SHP77 (cell line): Measurements from ENCODE around the gene RPEL1.
A peak's percentile ranks its signal among the peaks of the same experiment; 100 is the strongest.
"Not testable (repeated sequence)": the region's sequence is repeated elsewhere in the genome, so short reads cannot be mapped to it uniquely, and the experiment has no call there.

Source experiments
- DNase-seq, 2 experiments: peaks; one replicate each; lab custom pipeline; 2025; lab: John Stamatoyannopoulos, UW

The RPEL1 gene

DNA sequence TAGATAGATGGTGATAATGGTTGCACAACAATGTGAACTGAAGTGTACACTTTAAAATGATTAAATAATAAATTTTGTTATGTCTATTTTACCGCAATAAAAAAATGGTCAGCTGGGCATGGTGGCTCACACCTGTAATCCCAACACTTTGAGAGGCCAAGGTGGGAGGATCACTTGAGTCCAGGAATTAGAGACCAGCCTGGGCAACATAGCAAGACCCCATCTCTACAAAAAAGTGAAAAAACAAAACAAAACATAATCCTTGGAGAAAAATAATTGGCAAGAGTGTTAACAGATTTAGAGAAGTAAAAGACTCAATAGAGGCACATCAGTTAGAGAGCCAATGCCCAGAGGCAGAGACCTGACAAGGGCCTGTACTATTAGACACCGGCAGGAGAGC, 9.9 kb upstream of the RPEL1 start:
- no peak for DNase-seq

DNA sequence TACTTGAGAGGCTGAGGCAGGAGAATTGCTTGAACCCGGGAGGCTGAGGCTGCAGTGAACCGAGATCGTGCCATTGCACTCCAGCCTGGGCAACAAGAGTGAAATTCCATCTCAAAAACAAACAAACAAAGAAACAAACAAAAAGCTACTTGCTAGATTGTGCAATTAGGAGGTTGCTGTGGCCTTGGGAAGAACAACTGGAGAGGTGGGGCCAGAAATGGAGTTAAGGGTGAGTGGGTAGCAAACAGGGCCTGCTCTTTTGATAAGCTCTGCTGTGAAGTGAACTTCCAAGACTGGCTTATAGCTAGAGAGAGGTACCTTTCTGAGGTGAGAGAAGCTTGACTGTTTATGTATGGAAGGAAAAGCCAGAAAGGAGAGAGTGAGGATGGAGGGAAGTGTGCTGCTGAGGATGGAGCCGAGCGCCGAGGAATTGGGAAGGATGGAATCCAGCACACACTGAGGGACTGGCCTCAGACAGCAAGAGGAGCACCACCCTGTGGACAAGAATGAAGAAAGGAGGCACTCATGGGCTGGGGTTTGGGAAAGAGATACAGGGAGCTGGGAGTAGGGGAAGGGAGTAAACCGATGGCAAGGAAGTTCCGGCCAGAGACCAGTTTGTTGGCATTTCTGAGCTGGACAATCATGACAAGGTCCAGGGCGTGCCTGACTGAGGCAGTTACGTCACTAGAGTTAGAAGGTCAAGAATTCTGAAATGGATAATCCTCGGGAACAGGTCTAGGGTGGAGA, 7.0 kb upstream of the RPEL1 start:
- DNase-seq, result no peak

GRCh38 chr10:103241262-103242011, 4.2 kb upstream of the RPEL1 start:
- peak in 1 of 2 experiments; percentile 20 for DNase-seq

GRCh38 chr10:103244666-103245271, 918 bp upstream of the RPEL1 start:
- peak; percentile 38 to 39 for DNase-seq

- DNase-seq, result no peak
Measured at GRCh38 chr10:103246324-103246723, 637 bp downstream of the RPEL1 start.

- DNase-seq, result no peak
Measured at GRCh38 chr10:103254113-103254512, 8.4 kb downstream of the RPEL1 start.

DNA sequence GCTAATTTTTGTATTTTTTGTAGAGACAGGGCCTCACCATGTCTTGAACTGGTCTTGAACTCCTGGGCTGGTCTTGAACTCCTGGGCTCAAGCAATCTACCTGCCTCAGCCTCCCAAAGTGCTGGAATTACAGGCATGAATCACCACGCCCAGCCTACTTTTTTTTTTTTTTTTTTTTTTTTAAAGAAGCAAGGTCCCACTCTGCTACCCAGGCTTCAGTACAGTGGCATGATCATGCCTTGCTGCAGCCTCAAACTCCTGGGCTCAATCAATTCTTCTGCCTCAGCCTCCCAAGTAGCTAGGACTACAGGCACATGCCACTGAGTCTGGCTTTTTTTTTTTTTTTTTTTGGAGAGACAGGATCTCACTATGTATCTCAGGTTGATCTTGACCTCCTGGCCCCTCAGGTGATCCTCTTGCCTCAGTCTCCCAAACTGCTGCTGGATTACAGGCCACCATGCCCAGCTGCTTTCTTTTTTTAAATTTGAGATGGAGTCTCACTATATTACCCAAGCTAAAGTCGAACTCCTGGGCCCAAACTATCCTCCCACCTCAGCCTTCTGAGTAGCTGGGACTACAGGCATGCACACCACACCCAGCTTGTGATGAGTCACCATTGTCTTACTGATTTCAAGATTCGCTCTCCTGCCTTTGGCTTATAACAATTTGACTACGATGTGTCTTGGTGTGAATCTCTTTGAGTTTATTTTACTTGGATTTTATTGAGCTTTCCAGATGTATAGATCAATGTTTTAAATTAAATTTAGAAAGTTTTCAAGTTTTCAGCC, 9.0 kb downstream of the RPEL1 start:
- DNase-seq, result no peak

- DNase-seq, result no peak
Measured at GRCh38 chr10:103256613-103257012, 10.9 kb downstream of the RPEL1 start.

DNA sequence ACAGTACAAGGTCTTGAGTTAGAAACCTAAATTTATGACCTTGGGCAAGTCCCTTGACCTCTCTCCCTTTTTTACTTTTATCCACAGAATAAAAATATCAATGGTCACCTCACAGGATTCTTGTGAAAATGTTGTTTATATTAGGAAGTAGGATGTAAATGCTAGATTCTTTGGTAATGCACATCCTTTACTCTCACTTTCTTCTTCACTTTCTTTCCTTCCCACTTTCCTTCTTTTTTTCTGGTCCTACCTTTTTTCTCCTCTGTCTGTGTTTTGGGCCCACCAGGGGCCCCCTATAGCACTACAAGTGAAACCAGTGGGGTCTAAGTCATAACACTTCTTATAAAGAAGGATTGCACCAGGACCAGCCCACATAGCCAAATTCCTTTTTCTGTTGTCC, 12.1 kb downstream of the RPEL1 start:
- DNase-seq, result no peak

- not testable (repeated sequence) for DNase-seq
Measured at GRCh38 chr10:103258928-103259327, 13.2 kb downstream of the RPEL1 start.

DNA sequence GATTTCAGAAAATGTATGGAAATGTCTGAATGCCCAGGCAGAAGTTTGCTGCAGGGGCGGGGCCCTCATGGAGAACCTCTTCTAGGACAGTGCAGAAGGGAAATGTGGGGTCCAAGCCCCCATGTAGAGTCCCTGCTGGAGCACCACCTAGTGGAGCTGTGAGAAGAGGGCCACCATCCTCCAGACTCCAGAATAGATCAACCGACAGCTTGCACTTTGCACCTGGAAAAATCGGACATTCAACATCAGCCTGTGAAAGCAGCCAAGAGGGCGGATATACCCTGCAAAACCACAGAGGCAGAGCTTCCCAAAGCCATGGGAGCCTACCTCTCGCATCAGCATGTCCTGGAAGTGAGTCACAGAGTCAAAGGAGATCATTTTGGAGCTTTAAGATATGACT, 14.3 kb downstream of the RPEL1 start:
- no peak for DNase-seq

GRCh38 chr10:103262229-103262628, 16.5 kb downstream of the RPEL1 start:
- no peak for DNase-seq

DNA sequence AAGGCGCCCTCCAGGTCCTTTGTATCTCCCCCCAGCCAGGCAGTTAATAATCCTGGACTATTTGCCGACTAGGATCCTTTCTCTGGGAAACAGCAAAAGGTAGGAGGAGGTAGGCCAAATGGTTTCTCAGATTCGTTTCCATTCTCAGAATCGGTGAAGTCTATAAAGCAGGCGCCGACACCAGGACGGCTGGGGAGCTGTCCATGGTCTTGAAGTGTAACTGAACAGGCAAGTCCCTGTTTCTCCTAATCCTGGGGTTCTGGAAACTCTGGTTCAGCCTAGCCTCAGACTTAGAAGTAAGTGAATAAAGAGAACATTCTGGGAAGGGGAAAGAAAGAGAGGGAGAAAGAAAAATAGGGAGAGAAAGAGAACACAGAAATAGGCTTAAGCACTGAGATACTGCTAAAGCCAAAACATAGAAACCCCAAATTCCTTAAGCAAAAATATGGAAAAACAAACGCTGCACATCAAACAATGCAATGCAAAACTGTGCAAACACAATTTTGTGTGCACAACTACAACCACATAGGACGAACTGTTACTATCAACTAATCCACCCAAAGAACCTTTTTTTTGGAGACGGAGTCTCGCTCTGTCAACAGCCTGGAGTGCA, 20.1 kb downstream of the RPEL1 start:
- DNase-seq, result no peak

- DNase-seq, result no peak
Measured at GRCh38 chr10:103273041-103273441, 27.4 kb downstream of the RPEL1 start.

- DNase-seq, result peak in 1 of 2 experiments; percentile 32
Measured at GRCh38 chr10:103276251-103276895, 30.7 kb downstream of the RPEL1 start.

DNA sequence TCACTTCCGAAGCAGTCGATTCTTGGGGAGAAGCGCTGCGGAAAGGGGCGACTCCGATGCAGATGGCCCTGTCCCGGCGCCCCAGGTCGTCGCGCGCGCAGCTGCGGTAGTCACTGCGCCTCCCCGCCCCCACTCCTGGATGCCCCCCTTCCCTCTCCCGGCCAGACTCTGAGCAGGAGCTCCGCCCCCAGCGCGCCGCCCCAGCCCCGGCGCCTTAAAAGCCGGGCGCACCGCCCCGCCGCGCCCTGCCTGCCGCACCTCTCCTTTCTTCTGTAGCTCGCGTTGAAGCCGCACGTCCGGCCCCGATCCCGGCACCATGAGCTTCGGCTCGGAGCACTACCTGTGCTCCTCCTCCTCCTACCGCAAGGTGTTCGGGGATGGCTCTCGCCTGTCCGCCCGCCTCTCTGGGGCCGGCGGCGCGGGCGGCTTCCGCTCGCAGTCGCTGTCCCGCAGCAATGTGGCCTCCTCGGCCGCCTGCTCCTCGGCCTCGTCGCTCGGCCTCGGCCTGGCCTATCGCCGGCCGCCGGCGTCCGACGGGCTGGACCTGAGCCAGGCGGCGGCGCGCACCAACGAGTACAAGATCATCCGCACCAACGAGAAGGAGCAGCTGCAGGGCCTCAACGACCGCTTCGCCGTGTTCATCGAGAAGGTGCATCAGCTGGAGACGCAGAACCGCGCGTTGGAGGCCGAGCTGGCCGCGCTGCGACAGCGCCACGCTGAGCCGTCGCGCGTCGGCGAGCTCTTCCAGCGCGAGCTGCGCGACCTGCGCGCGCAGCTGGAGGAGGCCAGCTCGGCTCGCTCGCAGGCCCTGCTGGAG, 31.4 kb downstream of the RPEL1 start, which contains the start of gene INA:
Gene INA (plus strand): TSS at position 243 of the 817 bp plus-strand sequence. CDS start 74 bp downstream, at position 317.
- DNase-seq, result peak; percentile 72 to 82

DNA sequence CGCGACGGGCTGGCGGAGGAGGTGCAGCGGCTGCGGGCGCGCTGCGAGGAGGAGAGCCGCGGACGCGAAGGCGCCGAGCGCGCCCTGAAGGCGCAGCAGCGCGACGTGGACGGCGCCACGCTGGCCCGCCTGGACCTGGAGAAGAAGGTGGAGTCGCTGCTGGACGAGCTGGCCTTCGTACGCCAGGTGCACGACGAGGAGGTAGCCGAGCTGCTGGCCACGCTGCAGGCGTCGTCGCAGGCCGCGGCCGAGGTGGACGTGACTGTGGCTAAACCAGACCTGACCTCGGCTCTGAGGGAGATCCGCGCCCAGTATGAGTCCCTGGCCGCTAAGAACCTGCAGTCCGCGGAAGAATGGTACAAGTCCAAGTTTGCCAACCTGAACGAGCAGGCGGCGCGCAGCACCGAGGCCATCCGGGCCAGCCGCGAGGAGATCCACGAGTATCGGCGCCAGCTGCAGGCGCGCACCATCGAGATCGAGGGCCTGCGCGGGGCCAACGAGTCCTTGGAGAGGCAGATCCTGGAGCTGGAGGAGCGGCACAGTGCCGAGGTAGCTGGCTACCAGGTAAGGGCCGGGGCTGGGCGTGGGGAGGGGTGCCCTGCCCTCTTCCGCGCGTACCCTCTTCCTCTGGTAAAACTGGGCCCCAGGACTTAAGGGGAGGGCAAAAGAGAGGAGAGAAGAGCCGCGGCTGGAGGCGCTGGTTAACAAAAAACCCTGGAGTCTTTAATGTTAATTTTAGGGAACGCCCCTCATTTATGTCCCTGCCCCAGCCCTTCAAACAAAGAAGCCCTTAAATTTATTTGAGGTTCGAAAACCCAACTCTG, 32.2 kb downstream of the RPEL1 start:
- DNase-seq, result no peak

GRCh38 chr10:103278537-103278823, 32.8 kb downstream of the RPEL1 start:
- DNase-seq, result no peak

DNA sequence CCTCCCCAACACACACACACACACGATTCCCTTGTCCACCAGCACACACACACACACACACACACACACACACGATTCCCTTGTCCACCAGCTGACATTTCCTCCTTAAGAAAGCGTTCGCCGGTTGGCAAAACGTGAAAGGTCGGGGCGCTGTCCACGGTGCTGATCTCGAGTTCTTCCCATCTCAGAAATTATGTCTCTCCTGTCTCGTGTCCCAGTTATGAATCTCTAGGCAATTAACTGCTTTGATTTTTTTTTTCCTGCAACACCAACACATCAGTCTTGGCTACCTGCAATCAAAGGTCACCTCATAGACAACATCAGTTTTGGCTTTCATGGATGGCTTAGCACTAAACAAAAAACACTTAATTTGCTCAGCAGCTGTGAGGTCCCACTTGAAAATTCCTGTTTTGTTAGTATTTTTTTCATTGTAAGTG, 33.2 kb downstream of the RPEL1 start:
- no peak for DNase-seq

DNA sequence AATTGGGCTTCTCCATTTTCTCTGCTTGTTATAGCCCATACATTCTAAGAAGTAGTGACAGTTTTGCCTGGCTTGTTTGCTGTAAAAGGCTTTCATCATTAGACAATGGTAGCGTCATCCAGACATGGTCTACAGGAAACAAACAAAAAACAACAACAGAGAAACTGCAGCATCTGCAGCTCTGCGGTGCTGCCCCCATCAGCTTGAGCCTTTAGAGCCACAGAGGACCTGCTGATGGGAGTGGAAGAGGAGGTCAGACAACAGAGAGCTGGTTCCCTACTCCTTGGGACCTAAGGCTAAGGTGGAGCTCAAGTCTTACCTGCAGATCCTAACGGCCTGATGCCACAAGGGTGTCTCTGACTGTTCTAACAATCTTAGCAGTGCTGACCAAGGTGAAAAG, 34.3 kb downstream of the RPEL1 start:
- no peak for DNase-seq
